ENCODE measurements around the gene NT5DC2. TPM values are rescaled to one million over a fixed set of nuclear protein-coding genes. Genes with fewer than 3 reads are reported as not detected.

NT5DC2 gene
- total RNA-seq, 1 donor: 68.2 TPM

- no peak for DNase-seq (ENCODE audit: low read depth)
- TF ChIP-seq CTCF (IDR thresholded peaks at IDR 0.05; ENCODE audit: insufficient read depth, low read length): no peak
- H3K4me3 ChIP-seq (ENCODE audit: low read depth, low read length): no peak overlapping the region
These were observed 19.1 kb downstream of the NT5DC2 start for GRCh38 chr3:52514576-52514975.

GRCh38 chr3:52513281-52513680 lies 20.4 kb downstream of the NT5DC2 start:
- no peak for DNase-seq (ENCODE audit: low read depth)
- H3K4me3 ChIP-seq (ENCODE audit: low read depth, low read length): no peak overlapping the region
- TF ChIP-seq CTCF (IDR thresholded peaks at IDR 0.05; ENCODE audit: insufficient read depth, low read length): no peak

GRCh38 chr3:52512727-52513126 lies 20.9 kb downstream of the NT5DC2 start:
- H3K4me3 ChIP-seq (ENCODE audit: low read depth, low read length): no peak overlapping the region
- DNase-seq (ENCODE audit: low read depth): no peak
- no peak for TF ChIP-seq CTCF (IDR thresholded peaks at IDR 0.05; ENCODE audit: insufficient read depth, low read length)

- no peak for DNase-seq (ENCODE audit: low read depth)
- no peak for TF ChIP-seq CTCF (IDR thresholded peaks at IDR 0.05; ENCODE audit: insufficient read depth, low read length)
- H3K4me3 ChIP-seq (ENCODE audit: low read depth, low read length): no peak overlapping the region
These were observed 21.6 kb downstream of the NT5DC2 start for GRCh38 chr3:52512105-52512504.

- DNase-seq (ENCODE audit: low read depth): no peak
- H3K4me3 ChIP-seq (ENCODE audit: low read depth, low read length): no peak overlapping the region
- no peak for TF ChIP-seq CTCF (IDR thresholded peaks at IDR 0.05; ENCODE audit: insufficient read depth, low read length)
These were observed 22.1 kb downstream of the NT5DC2 start for GRCh38 chr3:52511509-52511908.

GRCh38 chr3:52509753-52510328 lies 23.8 kb downstream of the NT5DC2 start:
- no peak for DNase-seq (ENCODE audit: low read depth)

More at GRCh38 chr3:52509753-52510328, 23.8 kb downstream of the NT5DC2 start:
- no peak for TF ChIP-seq CTCF (IDR thresholded peaks at IDR 0.05; ENCODE audit: insufficient read depth, low read length)
- no peak overlapping the region for H3K4me3 ChIP-seq (ENCODE audit: low read depth, low read length)
